Osteoblast (primary cell): ENCODE data around the gene ADAMTS10. TPM values are rescaled to one million over a fixed set of nuclear protein-coding genes. Genes with fewer than 3 reads are reported as not detected.
"Not testable (repeated sequence)": the region's sequence is repeated elsewhere in the genome, so short reads cannot be mapped to it uniquely, and the experiment has no call there.

Experiments used
- DNase-seq: peaks from one replicate; pipeline ENCODE4 v3.0.0; 2011; ENCODE audit warnings: low spot score, mixed read lengths; ENCODE audit not compliant: insufficient read length; ENCODE audit errors: missing footprints
- H2AFZ ChIP-seq: 2 replicates; pipeline ENCODE4 v1.6.0; 2011; ENCODE audit warnings: mild to moderate bottlenecking, low read length
- H3K27ac ChIP-seq: 2 replicates; pipeline ENCODE4 v1.5.1; 2011; ENCODE audit warnings: mild to moderate bottlenecking, low read depth, low read length, moderate library complexity
- H3K27me3 ChIP-seq: 2 replicates; pipeline ENCODE4 v1.6.0; 2012; ENCODE audit warnings: mild to moderate bottlenecking, control low read depth, inconsistent platforms, low read length, moderate library complexity; ENCODE audit not compliant: insufficient read depth
- H3K36me3 ChIP-seq: 2 replicates; pipeline ENCODE4 v1.5.1; 2011; ENCODE audit warnings: mild to moderate bottlenecking, low read length, control low read depth, moderate library complexity; ENCODE audit not compliant: insufficient read depth
- H3K4me1 ChIP-seq: 2 replicates; pipeline ENCODE4 v1.5.1; 2011; ENCODE audit warnings: mild to moderate bottlenecking, low read length, control low read depth, moderate library complexity; ENCODE audit not compliant: insufficient read depth
- H3K4me2 ChIP-seq: 2 replicates; pipeline ENCODE4 v1.6.0; 2011; ENCODE audit warnings: mild to moderate bottlenecking, low read length; ENCODE audit not compliant: insufficient read depth
- H3K4me3 ChIP-seq: fragments of 200-600 bp; sonication (generic); 3 replicates; pipeline ENCODE4 v1.5.1; 2012; ENCODE audit warnings: mild to moderate bottlenecking, low read length, inconsistent platforms; ENCODE audit not compliant: insufficient read depth
- H3K79me2 ChIP-seq: 2 replicates; pipeline ENCODE4 v1.6.0; 2012; ENCODE audit warnings: mild to moderate bottlenecking, low read length, control low read depth, inconsistent platforms; ENCODE audit not compliant: insufficient read depth
- H3K9me3 ChIP-seq: 2 replicates; pipeline ENCODE4 v1.5.1; 2011; ENCODE audit warnings: low read depth, low read length, control low read depth
- H4K20me1 ChIP-seq: 2 replicates; pipeline ENCODE4 v1.6.0; 2012; ENCODE audit warnings: mild to moderate bottlenecking, low read length, control low read depth; ENCODE audit not compliant: insufficient read depth
- total RNA-seq: library from RNA; depleted of rRNA; stranded (reverse); fragments of >200 nt; gene quantifications from 2 replicates; pipeline ENCODE4 v1.2.3, GENCODE V29; 2012
- TF ChIP-seq, protein P1 (sequence below): IDR thresholded peaks from 2 replicates; pipeline ENCODE4 v1.5.1; 2011; ENCODE audit warnings: mild to moderate bottlenecking, low read depth, low read length, moderate library complexity; ENCODE audit errors: extremely low read depth

The ADAMTS10 gene
- total RNA-seq, 1 donor: 49.6 TPM

DNA sequence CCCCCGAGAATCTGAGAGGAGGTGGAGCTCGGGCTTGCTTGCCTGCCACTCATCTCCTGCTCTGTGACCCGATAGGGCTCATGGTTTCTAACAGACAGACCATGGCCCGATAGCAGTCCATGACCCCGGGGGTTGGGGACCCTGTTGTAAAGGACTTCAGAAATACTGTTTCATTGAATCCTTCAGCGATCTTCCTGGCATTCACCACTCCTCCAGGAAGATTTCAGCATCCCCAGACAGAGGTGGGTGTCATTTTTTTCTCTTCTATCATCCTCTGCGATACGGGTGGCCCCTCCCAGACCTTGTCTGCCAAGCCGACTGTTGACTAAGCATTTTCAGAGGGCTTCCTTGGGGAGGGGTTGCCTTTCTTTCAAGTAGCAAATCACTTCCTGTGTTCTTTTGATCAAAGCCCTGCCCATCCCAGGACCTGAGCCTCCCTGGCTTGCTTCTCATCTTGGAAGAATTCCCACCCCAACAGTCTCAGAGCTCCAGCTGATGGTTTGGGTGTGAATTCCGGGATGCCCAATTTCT lies 35.0 kb downstream of the ADAMTS10 start:
- TF ChIP-seq, protein P1, sequence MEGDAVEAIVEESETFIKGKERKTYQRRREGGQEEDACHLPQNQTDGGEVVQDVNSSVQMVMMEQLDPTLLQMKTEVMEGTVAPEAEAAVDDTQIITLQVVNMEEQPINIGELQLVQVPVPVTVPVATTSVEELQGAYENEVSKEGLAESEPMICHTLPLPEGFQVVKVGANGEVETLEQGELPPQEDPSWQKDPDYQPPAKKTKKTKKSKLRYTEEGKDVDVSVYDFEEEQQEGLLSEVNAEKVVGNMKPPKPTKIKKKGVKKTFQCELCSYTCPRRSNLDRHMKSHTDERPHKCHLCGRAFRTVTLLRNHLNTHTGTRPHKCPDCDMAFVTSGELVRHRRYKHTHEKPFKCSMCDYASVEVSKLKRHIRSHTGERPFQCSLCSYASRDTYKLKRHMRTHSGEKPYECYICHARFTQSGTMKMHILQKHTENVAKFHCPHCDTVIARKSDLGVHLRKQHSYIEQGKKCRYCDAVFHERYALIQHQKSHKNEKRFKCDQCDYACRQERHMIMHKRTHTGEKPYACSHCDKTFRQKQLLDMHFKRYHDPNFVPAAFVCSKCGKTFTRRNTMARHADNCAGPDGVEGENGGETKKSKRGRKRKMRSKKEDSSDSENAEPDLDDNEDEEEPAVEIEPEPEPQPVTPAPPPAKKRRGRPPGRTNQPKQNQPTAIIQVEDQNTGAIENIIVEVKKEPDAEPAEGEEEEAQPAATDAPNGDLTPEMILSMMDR: no peak
- H3K36me3 ChIP-seq: no peaks in the 10 kb centered on the region
- DNase-seq: peak; percentile 82
- no peak overlapping the region for H2AFZ ChIP-seq
- H3K27me3 ChIP-seq: peaks cover 3% of the 10 kb centered on the region
- peak overlapping the region; percentile 46 for H3K4me2 ChIP-seq
- H3K9me3 ChIP-seq: no peaks in the 10 kb centered on the region
- no peaks in the 10 kb centered on the region for H3K79me2 ChIP-seq
- no peak overlapping the region for H3K27ac ChIP-seq
- no peaks in the 10 kb centered on the region for H4K20me1 ChIP-seq
- H3K4me1 ChIP-seq: peaks cover 10% of the 10 kb centered on the region
- H3K4me3 ChIP-seq: no peak overlapping the region

DNA sequence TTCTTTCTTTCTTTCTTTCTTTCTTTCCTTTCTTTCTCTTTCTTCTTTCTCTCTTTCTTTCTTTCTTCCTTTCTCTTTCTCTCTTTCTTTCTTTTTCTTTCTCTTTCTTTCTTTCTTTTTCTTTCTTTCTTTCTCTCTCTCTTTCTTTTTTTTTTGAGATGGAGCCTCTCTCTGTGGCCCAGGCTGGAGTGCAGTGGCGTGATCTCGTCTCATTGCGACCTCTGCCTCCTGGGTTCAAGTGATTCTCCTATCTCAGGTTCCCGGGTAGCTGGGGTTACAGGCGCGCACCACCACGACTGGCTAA lies 35.9 kb downstream of the ADAMTS10 start:
- H3K4me2 ChIP-seq, H2AFZ ChIP-seq, H4K20me1 ChIP-seq, H3K9me3 ChIP-seq, H3K4me3 ChIP-seq, H3K27ac ChIP-seq, H3K79me2 ChIP-seq, H3K36me3 ChIP-seq, DNase-seq, H3K27me3 ChIP-seq: not testable (repeated sequence)
- peaks cover 11% of the 10 kb centered on the region for H3K4me1 ChIP-seq

DNA sequence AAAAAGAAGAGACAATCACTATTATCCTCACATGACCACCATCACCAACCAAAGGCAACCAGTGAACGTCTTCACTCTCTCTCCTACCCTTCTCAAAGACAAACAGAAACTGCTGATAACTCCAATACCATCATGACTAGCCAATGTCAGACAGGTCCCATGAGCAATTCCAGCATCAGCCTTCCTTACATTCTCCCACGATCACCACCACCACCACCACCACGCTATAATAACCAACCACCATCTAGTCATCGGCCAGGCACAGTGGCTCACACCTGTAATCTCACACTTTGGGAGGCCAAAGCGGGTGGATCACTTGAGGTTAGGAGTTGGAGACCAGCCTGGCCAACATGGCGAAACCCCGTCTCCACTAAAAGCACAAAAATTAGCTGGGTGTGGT lies 37.2 kb downstream of the ADAMTS10 start:
- no peaks in the 10 kb centered on the region for H4K20me1 ChIP-seq
- no peak for DNase-seq
- no peaks in the 10 kb centered on the region for H3K36me3 ChIP-seq
- no peaks in the 10 kb centered on the region for H3K79me2 ChIP-seq
- H3K4me3 ChIP-seq: no peak overlapping the region
- peaks cover 3% of the 10 kb centered on the region for H3K27me3 ChIP-seq
- peaks cover 22% of the 10 kb centered on the region for H3K4me1 ChIP-seq
- H3K9me3 ChIP-seq: no peaks in the 10 kb centered on the region
- no peak overlapping the region for H2AFZ ChIP-seq
- H3K4me2 ChIP-seq: no peak overlapping the region
- H3K27ac ChIP-seq: no peak overlapping the region
- TF ChIP-seq, protein P1: no peak

DNA sequence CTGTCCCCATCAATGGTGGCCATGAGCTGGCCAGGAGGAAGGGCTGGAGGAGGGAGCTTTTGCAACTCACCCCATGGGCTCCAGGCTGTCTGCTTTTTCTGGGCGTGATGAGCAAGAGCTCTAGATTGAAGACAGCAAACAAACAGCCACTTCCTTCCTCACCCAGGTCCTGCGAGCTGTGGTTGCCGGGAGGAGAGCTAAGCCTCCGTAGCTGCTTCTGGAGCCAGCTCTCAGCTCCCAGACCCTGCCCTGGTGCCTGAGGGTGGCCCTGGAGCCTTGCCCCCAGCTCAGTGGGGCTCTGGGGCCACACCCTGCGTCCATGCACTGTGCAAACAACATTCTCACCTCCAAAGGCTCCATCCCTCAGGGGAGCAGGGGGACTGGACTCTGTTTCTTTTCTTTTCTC lies 39.5 kb downstream of the ADAMTS10 start:
- peak; percentile 92 for DNase-seq
- no peaks in the 10 kb centered on the region for H3K36me3 ChIP-seq
- peak overlapping the region; percentile 76 for H2AFZ ChIP-seq
- H3K4me1 ChIP-seq: peaks cover 22% of the 10 kb centered on the region
- no peaks in the 10 kb centered on the region for H4K20me1 ChIP-seq
- H3K4me2 ChIP-seq: peak overlapping the region; percentile 45
- TF ChIP-seq, protein P1: no peak
- no peaks in the 10 kb centered on the region for H3K79me2 ChIP-seq
- H3K27me3 ChIP-seq: no peaks in the 10 kb centered on the region
- no peaks in the 10 kb centered on the region for H3K9me3 ChIP-seq
- no peak overlapping the region for H3K27ac ChIP-seq
- peak overlapping the region; percentile 6 for H3K4me3 ChIP-seq
